IMR-90 (cell line): ENCODE measurements around the gene KLRC1. TPM values are rescaled to one million over a fixed set of nuclear protein-coding genes. Genes with fewer than 3 reads are reported as not detected.
A peak's percentile ranks its signal among the peaks of the same experiment; 100 is the strongest.

Source experiments
- ATAC-seq: fragments of 200-7000 bp; cut with Tn5 transposase; 2 replicates; pipeline ENCODE4 v1.9.1; 2020; ENCODE audit warnings: low read depth, mild to moderate bottlenecking, moderate library complexity
- BruUV-seq: library from RNA; stranded (reverse); fragments of 400-500 nt; replicated peaks from 2 replicates; lab custom pipeline; 2021; lab: Mats Ljungman, UMichigan
- CTCF ChIA-PET: fragments of 300-600 bp; formaldehyde crosslinking; extraction: SDS; loops from one replicate; lab custom pipeline; 2021; ENCODE audit warnings: antibody characterized with exemption; lab: Yijun Ruan, JAX
- POLR2A ChIA-PET: fragments of 300-600 bp; sonication (Branson Sonifier 250); formaldehyde crosslinking; loops from one replicate; lab custom pipeline; 2022; ENCODE audit warnings: antibody characterized with exemption; ENCODE audit not compliant: unreplicated experiment; lab: Charles Lee
- DNase-seq: peaks from one replicate; pipeline ENCODE4 v3.0.0; 2013
- H2AFZ ChIP-seq: replicated peaks from 2 replicates; pipeline ENCODE3; 2013; ENCODE audit warnings: low read length, mild to moderate bottlenecking; ENCODE audit not compliant: poor library complexity
- H2AK5ac ChIP-seq: 2 replicates; pipeline ENCODE4 v1.6.1; 2013; ENCODE audit warnings: low read depth, low read length, inconsistent platforms
- H2AK9ac ChIP-seq: replicated peaks from 2 replicates; pipeline ENCODE3; 2013; ENCODE audit warnings: mild to moderate bottlenecking, low read depth, low read length, moderate library complexity; ENCODE audit not compliant: poor library complexity
- H2BK120ac ChIP-seq: 2 replicates; pipeline ENCODE4 v1.6.1; 2013; ENCODE audit warnings: low read depth, low read length, inconsistent platforms
- H2BK15ac ChIP-seq: 3 replicates; pipeline ENCODE4 v1.6.1; 2013; ENCODE audit warnings: low read depth, low read length, inconsistent platforms
- H2BK20ac ChIP-seq: 2 replicates; pipeline ENCODE4 v1.6.1; 2013; ENCODE audit warnings: low read depth, mild to moderate bottlenecking, inconsistent platforms, low read length, moderate library complexity
- H2BK5ac ChIP-seq: 2 replicates; pipeline ENCODE4 v1.6.1; 2013; ENCODE audit warnings: mild to moderate bottlenecking, low read depth, low read length, inconsistent platforms; ENCODE audit not compliant: poor library complexity, severe bottlenecking
- H3K14ac ChIP-seq: replicated peaks from 2 replicates; pipeline ENCODE4 v1.6.1; 2013; ENCODE audit warnings: low read depth, low read length, inconsistent platforms
- H3K18ac ChIP-seq: 2 replicates; pipeline ENCODE4 v1.6.1; 2013; ENCODE audit warnings: low read depth, low read length, control low read depth
- H3K23ac ChIP-seq: 2 replicates; pipeline ENCODE4 v1.6.1; 2013; ENCODE audit warnings: low read depth, low read length, inconsistent platforms
- H3K27ac ChIP-seq: 2 replicates; pipeline ENCODE4 v1.5.1; 2013; ENCODE audit warnings: mild to moderate bottlenecking, control low read depth, low read length; ENCODE audit not compliant: insufficient read depth
- H3K27me3 ChIP-seq: 2 replicates; pipeline ENCODE4 v1.6.1; 2013; ENCODE audit warnings: low read length; ENCODE audit not compliant: control insufficient read depth, insufficient read depth
- H3K36me3 ChIP-seq: 2 replicates; pipeline ENCODE4 v1.6.1; 2013; ENCODE audit warnings: low read length, mixed read lengths; ENCODE audit not compliant: control insufficient read depth, insufficient read depth
- H3K4ac ChIP-seq: 2 replicates; pipeline ENCODE4 v1.6.1; 2013; ENCODE audit warnings: low read depth, low read length, inconsistent platforms
- H3K4me1 ChIP-seq: 2 replicates; pipeline ENCODE4 v1.6.1; 2013; ENCODE audit warnings: low read length, mixed read lengths; ENCODE audit not compliant: control insufficient read depth, insufficient read depth
- H3K4me2 ChIP-seq: 2 replicates; pipeline ENCODE4 v1.6.1; 2013; ENCODE audit warnings: low read depth, mild to moderate bottlenecking, control low read depth, low read length, moderate library complexity
- H3K4me3 ChIP-seq: 2 replicates; pipeline ENCODE4 v1.5.1; 2013; ENCODE audit warnings: low read depth, mild to moderate bottlenecking, control low read depth, low read length, moderate library complexity; ENCODE audit not compliant: insufficient read depth
- H3K56ac ChIP-seq: 2 replicates; pipeline ENCODE4 v1.6.1; 2013; ENCODE audit warnings: low read length, inconsistent platforms; ENCODE audit not compliant: insufficient read depth; ENCODE audit errors: extremely low read depth
- H3K79me1 ChIP-seq, 2 experiments: 2 replicates each; pipeline ENCODE4 v1.6.1; 2013; ENCODE audit warnings: low read length in 2 of 2, inconsistent platforms in 1 of 2, low read depth in 1 of 2
- H3K9ac ChIP-seq: 2 replicates; pipeline ENCODE4 v1.6.1; 2013; ENCODE audit warnings: low read depth, low read length, control low read depth
- H3K9me1 ChIP-seq: 2 replicates; pipeline ENCODE4 v1.6.1; 2013; ENCODE audit warnings: low read length, inconsistent platforms; ENCODE audit not compliant: insufficient read depth
- H3K9me3 ChIP-seq: 2 replicates; pipeline ENCODE4 v1.6.1; 2013; ENCODE audit warnings: low read length; ENCODE audit not compliant: control insufficient read depth, insufficient read depth
- H4K20me1 ChIP-seq: 2 replicates; pipeline ENCODE4 v1.6.1; 2013; ENCODE audit warnings: low read length, inconsistent platforms; ENCODE audit not compliant: insufficient read depth
- H4K5ac ChIP-seq: 2 replicates; pipeline ENCODE4 v1.6.1; 2013; ENCODE audit warnings: mild to moderate bottlenecking, low read depth, low read length, control low read depth
- H4K8ac ChIP-seq, 2 experiments: 2 replicates each; pipeline ENCODE4 v1.6.1; 2013; ENCODE audit warnings: low read depth in 2 of 2, low read length in 2 of 2, control low read depth in 1 of 2, inconsistent platforms in 1 of 2
- H4K91ac ChIP-seq: 2 replicates; pipeline ENCODE4 v1.6.1; 2013; ENCODE audit warnings: low read depth, low read length, inconsistent platforms; ENCODE audit not compliant: insufficient read depth
- BHLHE40 ChIP-seq: fragments of 150-350 bp; IDR thresholded peaks from 2 replicates; pipeline ENCODE4 v1.6.1; 2016; ENCODE audit warnings: mild to moderate bottlenecking, low read depth, low read length
- CEBPB ChIP-seq: IDR thresholded peaks from 2 replicates; pipeline ENCODE4 v1.6.1; 2012; ENCODE audit warnings: low read depth, low read length, improper control_type of control experiment
- CTCF ChIP-seq: conservative IDR thresholded peaks from 2 replicates; pipeline ENCODE4 v1.5.1; 2012; ENCODE audit warnings: mild to moderate bottlenecking, low read depth, low read length, improper control_type of control experiment
- FOS ChIP-seq: fragments of 150-350 bp; IDR thresholded peaks from 2 replicates; pipeline ENCODE4 v1.6.1; 2016; ENCODE audit warnings: low read depth, low read length
- MAFK ChIP-seq: IDR thresholded peaks from 2 replicates; pipeline ENCODE4 v1.6.1; 2012; ENCODE audit warnings: low read depth, low read length, improper control_type of control experiment
- MXI1 ChIP-seq: IDR thresholded peaks from 2 replicates; pipeline ENCODE4 v1.6.1; 2012; ENCODE audit warnings: low read depth, mild to moderate bottlenecking, low read length, moderate library complexity, borderline replicate concordance
- RAD21 ChIP-seq: IDR thresholded peaks from 2 replicates; pipeline ENCODE4 v1.6.1; 2012; ENCODE audit warnings: low read length, improper control_type of control experiment
- SMC3 ChIP-seq: fragments of 150-350 bp; IDR thresholded peaks from 2 replicates; pipeline ENCODE4 v1.6.1; 2016; ENCODE audit warnings: low read depth, mild to moderate bottlenecking, antibody characterized with exemption, low read length, moderate library complexity
- dilution Hi-C: fragments of 300-500 bp; cut with HindIII; formaldehyde crosslinking; loops from one replicate; pipeline ENCODE4 v1.14.3; 2018; ENCODE audit warnings: low sequenced_read_pairs; ENCODE audit not compliant: unreplicated experiment
- in situ Hi-C: fragments of 300-500 bp; cut with MboI; formaldehyde crosslinking; loops from 3 replicates; pipeline ENCODE4 v1.14.3; 2019; ENCODE audit warnings: low sequenced_read_pairs, inconsistent platforms, mixed read lengths
- intact Hi-C: fragments of 100-400 bp; cut with micrococcal nuclease; formaldehyde crosslinking; loops from 2 replicates; pipeline ENCODE4 v1.10.0; 2022
- polyA plus RNA-seq, 3 experiments: library from polyadenylated mRNA; depleted of rRNA; stranded (reverse); fragments of >200 nt; gene quantifications; 2 replicates each; pipeline ENCODE4 v1.2.3, GENCODE V29; 2012; ENCODE audit warnings: low replicate concordance in 1 of 3
- total RNA-seq: library from RNA; depleted of rRNA; stranded (reverse); fragments of >200 nt; gene quantifications from 2 replicates; pipeline ENCODE4 v1.2.3, GENCODE V29; 2012

The KLRC1 gene
- total and polyA plus RNA-seq, 2 of the 4 experiments (the other 2 are of a cell fraction): not detected

GRCh38 chr12:10400829-10401228 is 52.3 kb downstream of the KLRC1 start:
- no peak overlapping the region for H3K18ac ChIP-seq
- H3K9me1 ChIP-seq: no peaks in the 10 kb centered on the region
- no peak overlapping the region for H4K8ac ChIP-seq
- no peak overlapping the region for H2AK9ac ChIP-seq
- H3K9ac ChIP-seq: no peak overlapping the region
- DNase-seq (peak; percentile 1), ATAC-seq (peak; percentile 90)
- no peaks in the 10 kb centered on the region; the same call in 1 of the 2 replicates for H3K27me3 ChIP-seq
- H2BK5ac ChIP-seq: no peak overlapping the region
- no peak overlapping the region for H2AK5ac ChIP-seq
- H3K36me3 ChIP-seq: no peaks in the 10 kb centered on the region
- TF ChIP-seq MAFK (no peak), BHLHE40 (no peak), RAD21 (no peak), CEBPB (no peak), CTCF (no peak), MXI1 (no peak), FOS (no peak), SMC3 (no peak)
- no peaks in the 10 kb centered on the region for H3K79me1 ChIP-seq
- no peak overlapping the region for H2BK20ac ChIP-seq
- H3K4me2 ChIP-seq: peak overlapping the region; percentile 80
- dilution Hi-C loops (no loop called here), in situ Hi-C loops (no loop called here), intact Hi-C loops (loop anchor here (10.0 kb wide), 1 partner anchor 54 kb away; the partner anchor contains the start of gene KLRC1)
- no peak overlapping the region for H3K4ac ChIP-seq
- no peak overlapping the region for H3K56ac ChIP-seq
- no peak overlapping the region for H3K14ac ChIP-seq
- H4K91ac ChIP-seq: no peak overlapping the region
- POLR2A ChIA-PET: no interaction called here
- no peak overlapping the region for H2BK15ac ChIP-seq
- CTCF ChIA-PET: no interaction called here
- H3K4me3 ChIP-seq: no peak overlapping the region
- H3K27ac ChIP-seq: no peak overlapping the region
- no peaks in the 10 kb centered on the region for H4K20me1 ChIP-seq
- H3K4me1 ChIP-seq: no peaks in the 10 kb centered on the region
- no peak overlapping the region for H2BK120ac ChIP-seq
- H3K9me3 ChIP-seq: peaks cover 3% of the 10 kb centered on the region; the same call in 1 of the 2 replicates
- no TSS peak for BruUV-seq
- H2AFZ ChIP-seq: no peak overlapping the region
- no peak overlapping the region for H3K23ac ChIP-seq
- no peak overlapping the region for H4K5ac ChIP-seq
